Natural killer cell (primary cell): Measurements from ENCODE around the gene ARHGEF37. TPM values are rescaled to one million over a fixed set of nuclear protein-coding genes. Genes with fewer than 3 reads are reported as not detected.

ENCODE experiments used
- ATAC-seq, 3 donors: fragments of 150-1000 bp in 2 of 3; fragments of 200-7000 bp in 1 of 3; cut with Tn5 transposase; 1 replicate in 1 of 3; 2 replicates in 2 of 3; pipeline ENCODE4 v1.10.0; 2021; ENCODE audit warnings: mild to moderate bottlenecking in 2 of 3, moderate library complexity in 2 of 3
- DNase-seq, 2 donors: peaks; one replicate each; pipeline versions ENCODE4 v3.0.0 to v3.0.0-alpha.2; 2013 to 2021; ENCODE audit warnings: mixed read lengths in 1 of 2
- H3K27ac ChIP-seq: one replicate; pipeline ENCODE4 v1.5.1; 2013; ENCODE audit warnings: mild to moderate bottlenecking, low read length
- H3K27me3 ChIP-seq: one replicate; pipeline ENCODE4 v1.6.1; 2013; ENCODE audit warnings: low read length; ENCODE audit not compliant: control insufficient read depth, insufficient read depth
- H3K36me3 ChIP-seq: one replicate; pipeline ENCODE4 v1.6.1; 2013; ENCODE audit warnings: low read length; ENCODE audit not compliant: control insufficient read depth, insufficient read depth
- H3K4me1 ChIP-seq: one replicate; pipeline ENCODE4 v1.6.1; 2013; ENCODE audit warnings: low read length; ENCODE audit not compliant: control insufficient read depth, insufficient read depth
- H3K4me3 ChIP-seq: one replicate; pipeline ENCODE4 v1.5.1; 2013; ENCODE audit warnings: low read length
- H3K9me3 ChIP-seq: one replicate; pipeline ENCODE4 v1.6.1; 2013; ENCODE audit warnings: low read length; ENCODE audit not compliant: control insufficient read depth, insufficient read depth
- H3K27ac Mint-ChIP-seq, 2 donors: one replicate each; pipeline ENCODE4 v1.8.0; 2022; ENCODE audit warnings: mild to moderate bottlenecking in 2 of 2, mixed read lengths in 2 of 2, moderate library complexity in 1 of 2
- H3K27me3 Mint-ChIP-seq, 2 donors: one replicate each; pipeline ENCODE4 v1.8.0; 2022; ENCODE audit warnings: low read depth in 2 of 2, mixed read lengths in 2 of 2
- H3K36me3 Mint-ChIP-seq: one replicate; pipeline ENCODE4 v1.8.0; 2022; ENCODE audit warnings: mixed read lengths
- H3K4me1 Mint-ChIP-seq, 2 donors: one replicate each; pipeline ENCODE4 v1.8.0; 2022; ENCODE audit warnings: mixed read lengths in 2 of 2
- H3K4me3 Mint-ChIP-seq: one replicate; pipeline ENCODE4 v1.8.0; 2022; ENCODE audit warnings: mild to moderate bottlenecking, moderate library complexity, mixed read lengths
- H3K9me3 Mint-ChIP-seq, 2 donors: one replicate each; pipeline ENCODE4 v1.8.0; 2022; ENCODE audit warnings: mixed read lengths in 2 of 2
- WGBS: methylation state at CpG from one replicate; pipeline ENCODE4 v1.1.7; 2013; ENCODE audit warnings: missing lambda C conversion rate; ENCODE audit not compliant: insufficient coverage; 5-methylcytosine and 5-hydroxymethylcytosine counted together
- intact Hi-C: fragments of 100-400 bp; cut with micrococcal nuclease; formaldehyde crosslinking; loops from one replicate; pipeline ENCODE4 v1.14.2; 2022
- total RNA-seq, 4 donors: library from RNA; stranded (reverse); fragments of 120-200 nt in 1 of 4; gene quantifications; one replicate each; pipeline versions ENCODE4 v1.2.3 to v1.2.4, GENCODE V29; 2013 to 2022
- TF ChIP-seq, protein P1 (sequence below): fragments of 200-600 bp; IDR thresholded peaks from one replicate; pipeline ENCODE4 v1.8.0; 2022; ENCODE audit warnings: antibody characterized with exemption

Gene ARHGEF37
- total RNA-seq, 3 donors from 2014 or later (not counting 1 experiment from before 2014, with no cell fraction given), result 0.61 to 2.6 TPM; not detected in 1

DNA sequence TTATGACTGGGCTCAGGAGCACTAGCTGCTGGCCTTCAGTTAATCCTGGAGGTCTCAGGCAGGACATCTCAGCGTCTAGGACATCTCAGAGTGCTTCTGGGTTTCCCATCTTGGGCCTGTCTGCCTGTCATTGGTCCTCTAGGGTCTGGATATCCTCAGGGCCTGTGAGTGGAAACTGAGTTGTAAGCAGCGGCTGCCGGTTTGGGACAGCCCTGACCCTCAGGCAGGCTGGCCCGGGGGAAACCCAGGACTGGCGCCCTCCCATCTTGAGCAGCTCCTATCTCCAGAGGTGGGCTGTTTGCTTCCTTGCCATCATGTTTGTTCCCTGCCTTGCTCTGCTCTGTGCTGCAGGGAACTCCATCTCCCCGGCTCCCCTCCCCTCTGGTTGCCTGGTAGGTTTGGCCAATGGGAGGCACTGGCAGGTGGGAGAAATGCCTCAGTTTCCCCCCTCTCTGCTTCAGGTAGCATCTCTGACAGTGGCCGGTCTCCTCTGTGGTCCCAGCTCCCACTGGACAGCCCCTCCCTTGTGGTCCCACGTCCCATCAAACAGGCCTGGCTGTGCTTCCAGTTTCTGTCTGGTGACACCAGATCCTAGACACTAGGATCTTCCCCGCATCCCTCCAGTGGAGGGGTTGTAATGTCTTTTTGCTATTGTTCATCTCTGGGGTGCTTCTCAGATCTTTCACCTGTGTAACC lies 57.4 kb downstream of the ARHGEF37 start:
- Histone ChIP-seq H3K9me3 (no peaks in the 10 kb centered on the region), H3K36me3 (no peaks in the 10 kb centered on the region), H3K4me3 (no peak overlapping the region), H3K27ac (no peak overlapping the region), H3K27me3 (no peaks in the 10 kb centered on the region), H3K4me1 (no peaks in the 10 kb centered on the region)
- ATAC-seq (no peak), DNase-seq (no peak)
- peaks cover 0 to 2% of the 10 kb centered on the region in 2 donors for H3K27me3 Mint-ChIP-seq
- no peaks in the 10 kb centered on the region for H3K9me3 Mint-ChIP-seq
- peaks cover 0 to 5% of the 10 kb centered on the region in 2 donors for H3K4me1 Mint-ChIP-seq
- 85% methylated on average over 9 of the region's 9 CpGs for WGBS
- intact Hi-C loops, result no loop called here
- TF ChIP-seq, protein P1, sequence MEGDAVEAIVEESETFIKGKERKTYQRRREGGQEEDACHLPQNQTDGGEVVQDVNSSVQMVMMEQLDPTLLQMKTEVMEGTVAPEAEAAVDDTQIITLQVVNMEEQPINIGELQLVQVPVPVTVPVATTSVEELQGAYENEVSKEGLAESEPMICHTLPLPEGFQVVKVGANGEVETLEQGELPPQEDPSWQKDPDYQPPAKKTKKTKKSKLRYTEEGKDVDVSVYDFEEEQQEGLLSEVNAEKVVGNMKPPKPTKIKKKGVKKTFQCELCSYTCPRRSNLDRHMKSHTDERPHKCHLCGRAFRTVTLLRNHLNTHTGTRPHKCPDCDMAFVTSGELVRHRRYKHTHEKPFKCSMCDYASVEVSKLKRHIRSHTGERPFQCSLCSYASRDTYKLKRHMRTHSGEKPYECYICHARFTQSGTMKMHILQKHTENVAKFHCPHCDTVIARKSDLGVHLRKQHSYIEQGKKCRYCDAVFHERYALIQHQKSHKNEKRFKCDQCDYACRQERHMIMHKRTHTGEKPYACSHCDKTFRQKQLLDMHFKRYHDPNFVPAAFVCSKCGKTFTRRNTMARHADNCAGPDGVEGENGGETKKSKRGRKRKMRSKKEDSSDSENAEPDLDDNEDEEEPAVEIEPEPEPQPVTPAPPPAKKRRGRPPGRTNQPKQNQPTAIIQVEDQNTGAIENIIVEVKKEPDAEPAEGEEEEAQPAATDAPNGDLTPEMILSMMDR, result no peak
- H3K4me3 Mint-ChIP-seq, result no peak overlapping the region
- H3K27ac Mint-ChIP-seq, result no peak overlapping the region
- no peaks in the 10 kb centered on the region for H3K36me3 Mint-ChIP-seq

DNA sequence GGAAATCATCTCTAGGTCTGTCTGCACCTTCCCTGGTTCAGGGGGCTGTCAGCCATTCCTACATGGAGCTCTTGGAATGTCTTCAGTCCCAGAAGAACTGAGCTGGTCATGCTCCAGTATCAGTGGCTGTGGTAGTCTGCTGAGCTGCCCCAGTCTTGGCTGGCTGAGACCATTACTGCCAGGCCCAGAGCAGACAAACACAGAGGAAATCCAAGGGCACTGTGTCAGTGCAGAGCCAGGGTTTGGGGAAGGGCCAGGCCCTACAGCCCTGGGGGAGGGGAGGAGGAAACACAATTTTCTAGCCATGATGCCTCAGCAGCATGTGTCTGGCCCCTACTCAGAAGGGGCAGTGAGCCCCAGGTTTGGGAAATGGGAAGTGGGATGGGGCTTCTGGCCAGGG lies 58.4 kb downstream of the ARHGEF37 start:
- intact Hi-C loops, result no loop called here

DNA sequence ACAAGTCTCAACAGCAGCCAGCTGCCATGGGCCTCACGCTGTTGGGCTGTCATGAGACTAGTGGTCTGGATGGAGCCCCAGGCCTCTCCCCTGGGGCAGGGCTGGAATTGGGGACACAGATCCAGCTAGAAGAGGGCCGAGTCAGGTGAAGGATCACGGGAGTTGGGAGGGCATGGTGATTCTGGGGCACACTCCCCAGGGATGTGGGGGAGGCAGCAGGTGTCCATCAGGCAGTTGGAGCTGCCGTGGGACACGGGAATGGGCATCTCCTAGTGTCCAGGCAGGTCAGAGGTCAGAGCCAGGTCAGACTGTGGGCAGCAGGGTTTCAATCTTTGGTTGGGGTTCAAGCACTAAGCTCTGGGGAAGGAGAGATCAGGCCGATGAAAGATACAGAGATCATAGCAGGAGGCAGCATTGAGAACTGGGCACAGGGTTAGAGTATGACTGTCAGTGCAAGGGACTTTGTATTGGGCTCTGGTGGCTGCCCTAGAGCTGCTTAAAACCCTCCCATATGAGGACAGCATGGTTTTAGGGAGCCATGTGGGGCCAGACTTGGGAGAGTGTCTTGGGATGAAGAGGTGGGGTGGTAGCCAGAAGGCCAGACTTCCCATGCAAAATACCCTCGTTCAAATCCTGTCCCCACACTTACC lies 59.2 kb downstream of the ARHGEF37 start:
- H3K27ac Mint-ChIP-seq, result no peak overlapping the region
- H3K4me1 ChIP-seq, result no peaks in the 10 kb centered on the region
- H3K9me3 ChIP-seq, result no peaks in the 10 kb centered on the region
- intact Hi-C loops, result no loop called here
- peaks cover 0 to 5% of the 10 kb centered on the region in 2 donors for H3K4me1 Mint-ChIP-seq
- 90% methylated on average over 6 of the region's 7 CpGs for WGBS
- DNase-seq (no peak), ATAC-seq (no peak)
- H3K27me3 Mint-ChIP-seq, result peaks cover 0 to 2% of the 10 kb centered on the region in 2 donors
- H3K27me3 ChIP-seq, result no peaks in the 10 kb centered on the region
- H3K4me3 ChIP-seq, result no peak overlapping the region
- no peaks in the 10 kb centered on the region for H3K9me3 Mint-ChIP-seq
- H3K36me3 Mint-ChIP-seq, result no peaks in the 10 kb centered on the region
- TF ChIP-seq, protein P1, result no peak
- H3K27ac ChIP-seq, result no peak overlapping the region
- H3K4me3 Mint-ChIP-seq, result no peak overlapping the region
- no peaks in the 10 kb centered on the region for H3K36me3 ChIP-seq

More for the DNA sequence above, 58.4 kb downstream of the ARHGEF37 start:
- no peak overlapping the region for H3K4me3 ChIP-seq
- Mint-ChIP-seq H3K27me3 (peaks cover 0 to 2% of the 10 kb centered on the region in 2 donors), H3K27ac (no peak overlapping the region), H3K9me3 (no peaks in the 10 kb centered on the region), H3K4me1 (peaks cover 0 to 5% of the 10 kb centered on the region in 2 donors), H3K36me3 (no peaks in the 10 kb centered on the region), H3K4me3 (no peak overlapping the region)
- DNase-seq, result no peak
- TF ChIP-seq, protein P1, result no peak
- no peaks in the 10 kb centered on the region for H3K9me3 ChIP-seq
- no peaks in the 10 kb centered on the region for H3K4me1 ChIP-seq
- no peak overlapping the region for H3K27ac ChIP-seq
- no peak for ATAC-seq
- no peaks in the 10 kb centered on the region for H3K36me3 ChIP-seq
- no peaks in the 10 kb centered on the region for H3K27me3 ChIP-seq
